ENCODE results near the gene ULBP1. TPM values are rescaled to one million over a fixed set of nuclear protein-coding genes. Genes with fewer than 3 reads are reported as not detected.
"Not testable (repeated sequence)": the region's sequence is repeated elsewhere in the genome, so short reads cannot be mapped to it uniquely, and the experiment has no call there.

Gene ULBP1
- polyA plus RNA-seq, 1 donor = 0.03 TPM

- Histone ChIP-seq H3K27me3 (ENCODE audit: control insufficient read depth, insufficient read depth, low read length) (peaks cover 77% of the 10 kb centered on the region), H3K4me3 (ENCODE audit: low read length) (no peak overlapping the region), H3K27ac (ENCODE audit: low read length) (no peak overlapping the region), H3K36me3 (ENCODE audit: control insufficient read depth, insufficient read depth, low read length) (no peaks in the 10 kb centered on the region), H3K4me1 (ENCODE audit: control insufficient read depth, insufficient read depth, low read length) (peaks cover 3% of the 10 kb centered on the region), H3K9me3 (ENCODE audit: control insufficient read depth, low read depth, low read length) (peaks cover 9% of the 10 kb centered on the region)
- no CpG with 5 or more reads among the region's 11 CpGs for WGBS (ENCODE audit: insufficient coverage, low lambda C conversion rate)
- DNase-seq = peak; percentile 50
Observed at GRCh38 chr6:149934249-149935156, 29.2 kb upstream of the ULBP1 start.

GRCh38 chr6:149935246-149935645, 28.5 kb upstream of the ULBP1 start:
- no CpG with 5 or more reads among the region's 4 CpGs for WGBS (ENCODE audit: insufficient coverage, low lambda C conversion rate)

DNA sequence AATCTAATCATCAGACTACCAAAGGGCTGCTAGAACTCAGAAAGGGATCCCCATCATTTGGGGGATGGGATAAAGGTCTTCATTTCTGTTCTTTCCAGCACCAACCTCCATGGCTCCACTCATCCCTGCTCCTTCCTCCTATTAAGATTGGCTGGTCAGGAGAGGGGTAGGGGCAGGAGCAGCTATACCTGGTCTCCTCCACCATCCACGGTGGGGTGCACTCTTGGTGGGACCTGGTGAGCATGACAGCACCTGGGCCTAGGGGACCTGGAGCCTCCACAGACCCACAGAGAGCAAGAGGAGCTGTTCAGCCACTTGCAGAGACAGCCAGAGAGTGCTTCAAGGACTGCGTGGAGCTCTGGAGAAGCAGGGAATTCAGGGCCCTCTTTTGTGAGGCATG, 28.1 kb upstream of the ULBP1 start:
- Histone ChIP-seq H3K4me1 (ENCODE audit: control insufficient read depth, insufficient read depth, low read length) (peaks cover 3% of the 10 kb centered on the region), H3K27ac (ENCODE audit: low read length) (no peak overlapping the region), H3K9me3 (ENCODE audit: control insufficient read depth, low read depth, low read length) (peaks cover 9% of the 10 kb centered on the region), H3K4me3 (ENCODE audit: low read length) (no peak overlapping the region), H3K27me3 (ENCODE audit: control insufficient read depth, insufficient read depth, low read length) (peaks cover 81% of the 10 kb centered on the region), H3K36me3 (ENCODE audit: control insufficient read depth, insufficient read depth, low read length) (no peaks in the 10 kb centered on the region)
- DNase-seq = no peak
- no CpG with 5 or more reads among the region's 2 CpGs for WGBS (ENCODE audit: insufficient coverage, low lambda C conversion rate)

More at GRCh38 chr6:149935246-149935645, 28.5 kb upstream of the ULBP1 start:
- peaks cover 81% of the 10 kb centered on the region for H3K27me3 ChIP-seq (ENCODE audit: control insufficient read depth, insufficient read depth, low read length)
- no peak overlapping the region for H3K27ac ChIP-seq (ENCODE audit: low read length)
- peaks cover 9% of the 10 kb centered on the region for H3K9me3 ChIP-seq (ENCODE audit: control insufficient read depth, low read depth, low read length)
- peaks cover 3% of the 10 kb centered on the region for H3K4me1 ChIP-seq (ENCODE audit: control insufficient read depth, insufficient read depth, low read length)
- no peaks in the 10 kb centered on the region for H3K36me3 ChIP-seq (ENCODE audit: control insufficient read depth, insufficient read depth, low read length)
- DNase-seq = no peak
- H3K4me3 ChIP-seq (ENCODE audit: low read length) = no peak overlapping the region

GRCh38 chr6:149936743-149937142, 27.0 kb upstream of the ULBP1 start:
- Histone ChIP-seq H3K4me1 (ENCODE audit: control insufficient read depth, insufficient read depth, low read length) (peaks cover 3% of the 10 kb centered on the region), H3K27ac (ENCODE audit: low read length) (no peak overlapping the region), H3K9me3 (ENCODE audit: control insufficient read depth, low read depth, low read length) (peaks cover 12% of the 10 kb centered on the region), H3K27me3 (ENCODE audit: control insufficient read depth, insufficient read depth, low read length) (peaks cover 82% of the 10 kb centered on the region), H3K4me3 (ENCODE audit: low read length) (no peak overlapping the region), H3K36me3 (ENCODE audit: control insufficient read depth, insufficient read depth, low read length) (no peaks in the 10 kb centered on the region)
- no CpG with 5 or more reads among the region's 2 CpGs for WGBS (ENCODE audit: insufficient coverage, low lambda C conversion rate)
- DNase-seq = no peak

DNA sequence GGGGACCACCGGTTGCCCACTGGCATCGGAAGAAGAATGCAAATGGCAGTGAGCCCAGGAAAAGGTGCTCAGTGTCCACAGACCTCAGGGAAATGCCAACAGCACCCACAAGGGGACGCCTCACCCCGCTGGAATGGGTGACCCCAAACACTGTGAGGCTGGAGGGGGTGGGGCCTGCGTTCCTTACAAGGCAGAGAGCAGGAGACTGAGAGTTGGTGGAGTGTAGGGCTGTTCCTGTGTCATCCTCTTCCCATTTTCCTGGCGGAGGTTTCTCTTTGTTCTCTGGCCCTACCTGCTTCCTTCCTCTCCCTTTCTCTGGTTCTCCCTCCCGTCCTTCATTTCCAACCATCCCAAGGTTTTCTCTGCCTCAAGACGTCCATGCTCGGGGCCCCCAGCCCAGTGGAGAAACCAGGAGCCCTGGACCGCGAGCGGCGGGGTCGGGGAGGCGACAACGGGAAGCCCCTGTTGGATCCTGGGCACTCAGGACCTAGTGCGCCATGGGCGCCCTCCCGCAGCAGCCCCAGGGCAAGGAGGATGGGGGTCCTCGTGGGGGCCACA, 25.7 kb upstream of the ULBP1 start:
- not testable (repeated sequence) for H3K4me3 ChIP-seq (ENCODE audit: low read length)

GRCh38 chr6:149938571-149939355, 25.0 kb upstream of the ULBP1 start:
- Histone ChIP-seq H3K4me3 (ENCODE audit: low read length) (peak overlapping the region; percentile 24), H3K9me3 (ENCODE audit: control insufficient read depth, low read depth, low read length) (peaks cover 12% of the 10 kb centered on the region), H3K4me1 (ENCODE audit: control insufficient read depth, insufficient read depth, low read length) (peaks cover 3% of the 10 kb centered on the region), H3K36me3 (ENCODE audit: control insufficient read depth, insufficient read depth, low read length) (no peaks in the 10 kb centered on the region), H3K27ac (ENCODE audit: low read length) (no peak overlapping the region), H3K27me3 (ENCODE audit: control insufficient read depth, insufficient read depth, low read length) (peaks cover 91% of the 10 kb centered on the region)
- DNase-seq = peak in 1 of 2 donors; percentile 44
- no CpG with 5 or more reads among the region's 58 CpGs for WGBS (ENCODE audit: insufficient coverage, low lambda C conversion rate)

More for the DNA sequence above, 25.7 kb upstream of the ULBP1 start:
- WGBS (ENCODE audit: insufficient coverage, low lambda C conversion rate) = no CpG with 5 or more reads among the region's 20 CpGs
- not testable (repeated sequence) for DNase-seq; H3K4me1 ChIP-seq (ENCODE audit: control insufficient read depth, insufficient read depth, low read length); H3K27ac ChIP-seq (ENCODE audit: low read length); H3K36me3 ChIP-seq (ENCODE audit: control insufficient read depth, insufficient read depth, low read length)
- peaks cover 93% of the 10 kb centered on the region for H3K27me3 ChIP-seq (ENCODE audit: control insufficient read depth, insufficient read depth, low read length)
- peaks cover 12% of the 10 kb centered on the region for H3K9me3 ChIP-seq (ENCODE audit: control insufficient read depth, low read depth, low read length)

- Histone ChIP-seq H3K36me3 (ENCODE audit: control insufficient read depth, insufficient read depth, low read length) (no peaks in the 10 kb centered on the region), H3K27ac (ENCODE audit: low read length) (no peak overlapping the region), H3K9me3 (ENCODE audit: control insufficient read depth, low read depth, low read length) (peaks cover 12% of the 10 kb centered on the region), H3K4me1 (ENCODE audit: control insufficient read depth, insufficient read depth, low read length) (peaks cover 3% of the 10 kb centered on the region), H3K27me3 (ENCODE audit: control insufficient read depth, insufficient read depth, low read length) (peaks cover 90% of the 10 kb centered on the region), H3K4me3 (ENCODE audit: low read length) (no peak overlapping the region)
- no peak for DNase-seq
- WGBS (ENCODE audit: insufficient coverage, low lambda C conversion rate) = 0% methylated on average over 1 of the region's 5 CpGs
Observed at GRCh38 chr6:149939356-149939648, 24.4 kb upstream of the ULBP1 start.

GRCh38 chr6:149939909-149940671, 23.7 kb upstream of the ULBP1 start:
- WGBS (ENCODE audit: insufficient coverage, low lambda C conversion rate) = no CpG with 5 or more reads among the region's 6 CpGs
- DNase-seq = no peak
- Histone ChIP-seq H3K4me1 (ENCODE audit: control insufficient read depth, insufficient read depth, low read length) (peaks cover 3% of the 10 kb centered on the region), H3K27ac (ENCODE audit: low read length) (no peak overlapping the region), H3K36me3 (ENCODE audit: control insufficient read depth, insufficient read depth, low read length) (no peaks in the 10 kb centered on the region), H3K4me3 (ENCODE audit: low read length) (no peak overlapping the region), H3K27me3 (ENCODE audit: control insufficient read depth, insufficient read depth, low read length) (peaks cover 82% of the 10 kb centered on the region), H3K9me3 (ENCODE audit: control insufficient read depth, low read depth, low read length) (peaks cover 12% of the 10 kb centered on the region)

DNA sequence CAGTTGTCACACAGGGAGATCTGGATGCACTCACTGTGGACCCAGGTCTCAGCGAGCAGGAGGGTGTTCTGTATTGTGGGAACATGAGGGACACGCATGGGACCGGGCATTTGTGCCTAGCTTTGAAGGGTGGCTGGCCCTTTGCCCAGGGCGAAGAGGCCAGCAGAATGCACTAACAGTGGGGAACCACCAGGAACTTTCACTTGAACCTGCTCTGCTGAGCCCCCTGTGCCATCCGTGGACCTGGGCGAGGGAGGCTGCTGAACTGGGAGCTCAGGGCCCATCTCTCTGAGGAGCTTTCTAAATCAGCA, 23.1 kb upstream of the ULBP1 start:
- no peak for DNase-seq
- Histone ChIP-seq H3K36me3 (ENCODE audit: control insufficient read depth, insufficient read depth, low read length) (no peaks in the 10 kb centered on the region), H3K9me3 (ENCODE audit: control insufficient read depth, low read depth, low read length) (peaks cover 12% of the 10 kb centered on the region), H3K4me1 (ENCODE audit: control insufficient read depth, insufficient read depth, low read length) (peaks cover 3% of the 10 kb centered on the region), H3K27me3 (ENCODE audit: control insufficient read depth, insufficient read depth, low read length) (peaks cover 77% of the 10 kb centered on the region), H3K4me3 (ENCODE audit: low read length) (no peak overlapping the region), H3K27ac (ENCODE audit: low read length) (no peak overlapping the region)
- no CpG with 5 or more reads among the region's 6 CpGs for WGBS (ENCODE audit: insufficient coverage, low lambda C conversion rate)

Measured in large intestine (tissue), 3 donors.